Activated naive CD4-positive, alpha-beta T cell treated with anti-CD3 and anti-CD28 coated beads, Interleukin-2, amount 10 ng/mL, durations not matched to agents 7 days and 5 days (primary cell): ENCODE measurements around the gene STARD7.
"Not testable (repeated sequence)": the region's sequence is repeated elsewhere in the genome, so short reads cannot be mapped to it uniquely, and the experiment has no call there.

Experiments used
- CTCF ChIA-PET: fragments of 350-600 bp; sonication (Branson Sonifier 250); formaldehyde crosslinking; loops from one replicate; lab custom pipeline; 2021; ENCODE audit warnings: antibody characterized with exemption; lab: Charles Lee
- DNase-seq: peaks from one replicate; pipeline ENCODE4 v3.0.0-alpha.2; 2020
- H3K27ac Mint-ChIP-seq: one replicate; pipeline ENCODE4 v1.8.0; 2021; ENCODE audit warnings: mild to moderate bottlenecking, moderate library complexity, mixed read lengths
- H3K27me3 Mint-ChIP-seq: one replicate; pipeline ENCODE4 v1.8.0; 2021; ENCODE audit warnings: mild to moderate bottlenecking, mixed read lengths
- H3K36me3 Mint-ChIP-seq: one replicate; pipeline ENCODE4 v1.8.0; 2021; ENCODE audit warnings: mixed read lengths
- H3K4me1 Mint-ChIP-seq: one replicate; pipeline ENCODE4 v1.8.0; 2021; ENCODE audit warnings: mixed read lengths
- H3K4me3 Mint-ChIP-seq: one replicate; pipeline ENCODE4 v1.8.0; 2021; ENCODE audit warnings: mild to moderate bottlenecking, moderate library complexity, mixed read lengths
- H3K9me3 Mint-ChIP-seq: one replicate; pipeline ENCODE4 v1.8.0; 2021; ENCODE audit warnings: mixed read lengths

Gene STARD7

GRCh38 chr2:96176661-96177060, 32.0 kb downstream of the STARD7 start:
- Mint-ChIP-seq H3K27ac (no peak overlapping the region), H3K9me3 (no peaks in the 10 kb centered on the region), H3K36me3 (no peaks in the 10 kb centered on the region), H3K4me1 (peaks cover 11% of the 10 kb centered on the region), H3K27me3 (peaks cover 13% of the 10 kb centered on the region), H3K4me3 (no peak overlapping the region)
- no peak for DNase-seq
- CTCF ChIA-PET: interaction anchor here (3.6 to 5.7 kb wide), 2 partner anchors 37 to 91 kb away, joined by 23 to 507 read pairs; partner anchors contain the start of genes ASTL and DUSP2

- DNase-seq: no peak
- Mint-ChIP-seq H3K4me3 (no peak overlapping the region), H3K27ac (no peak overlapping the region), H3K27me3 (peaks cover 13% of the 10 kb centered on the region), H3K4me1 (peaks cover 11% of the 10 kb centered on the region), H3K36me3 (no peaks in the 10 kb centered on the region), H3K9me3 (no peaks in the 10 kb centered on the region)
- CTCF ChIA-PET: interaction anchor here (0.8 to 5.7 kb wide), 8 partner anchors 10 to 183 kb away, joined by 3 to 507 read pairs (median 15); partner anchors contain the start of genes ADRA2B, ASTL and DUSP2
Measured at GRCh38 chr2:96175951-96176350, 32.7 kb downstream of the STARD7 start.

GRCh38 chr2:96174251-96175144, 34.1 kb downstream of the STARD7 start:
- Mint-ChIP-seq H3K27ac (no peak overlapping the region), H3K27me3 (peaks cover 13% of the 10 kb centered on the region), H3K36me3 (no peaks in the 10 kb centered on the region), H3K4me1 (peaks cover 4% of the 10 kb centered on the region), H3K9me3 (no peaks in the 10 kb centered on the region), H3K4me3 (no peak overlapping the region)
- CTCF ChIA-PET: interaction anchor here (0.7 to 5.7 kb wide), 26 partner anchors 9 to 233 kb away, joined by 3 to 507 read pairs (median 6); partner anchors contain the start of genes ADRA2B, ASTL, DUSP2 and STARD7
- DNase-seq: peak; percentile 89

- Mint-ChIP-seq H3K4me3 (no peak overlapping the region), H3K27me3 (peaks cover 9% of the 10 kb centered on the region), H3K36me3 (peaks cover 2% of the 10 kb centered on the region), H3K27ac (no peak overlapping the region), H3K9me3 (peaks cover 2% of the 10 kb centered on the region), H3K4me1 (peaks cover 3% of the 10 kb centered on the region)
- no peak for DNase-seq
- CTCF ChIA-PET: interaction anchor here (5.7 kb wide), 1 partner anchor 33 kb away, joined by 507 read pairs; the partner anchor contains the start of genes ASTL and DUSP2
Measured at GRCh38 chr2:96171831-96172230, 36.8 kb downstream of the STARD7 start.

GRCh38 chr2:96170626-96171025, 38.0 kb downstream of the STARD7 start:
- peaks cover 5% of the 10 kb centered on the region for H3K4me1 Mint-ChIP-seq
- peaks cover 2% of the 10 kb centered on the region for H3K36me3 Mint-ChIP-seq
- CTCF ChIA-PET: interaction anchor here (2.1 kb wide), 1 partner anchor 32 kb away, joined by 7 read pairs; the partner anchor contains the start of gene ASTL
- no peak for DNase-seq
- H3K27ac Mint-ChIP-seq: no peak overlapping the region
- H3K27me3 Mint-ChIP-seq: peaks cover under 1% of the 10 kb centered on the region
- H3K9me3 Mint-ChIP-seq: peaks cover 2% of the 10 kb centered on the region
- H3K4me3 Mint-ChIP-seq: no peak overlapping the region

GRCh38 chr2:96169868-96170507, 38.6 kb downstream of the STARD7 start:
- Mint-ChIP-seq H3K36me3 (peaks cover 2% of the 10 kb centered on the region), H3K27me3 (no peaks in the 10 kb centered on the region), H3K27ac (no peak overlapping the region), H3K4me1 (peaks cover 7% of the 10 kb centered on the region), H3K9me3 (peaks cover 2% of the 10 kb centered on the region), H3K4me3 (no peak overlapping the region)
- CTCF ChIA-PET: interaction anchor here (2.1 kb wide), 1 partner anchor 31 kb away, joined by 7 read pairs; the partner anchor contains the start of gene ASTL
- DNase-seq: no peak

GRCh38 chr2:96167407-96168013, 41.1 kb downstream of the STARD7 start:
- Mint-ChIP-seq H3K4me3 (no peak overlapping the region), H3K9me3 (peaks cover 2% of the 10 kb centered on the region), H3K36me3 (peaks cover 2% of the 10 kb centered on the region), H3K4me1 (peaks cover 29% of the 10 kb centered on the region), H3K27ac (no peak overlapping the region), H3K27me3 (no peaks in the 10 kb centered on the region)
- no peak for DNase-seq
- CTCF ChIA-PET: interaction anchor here (1.2 to 2.4 kb wide), 2 partner anchors 24 to 28 kb away, joined by 4 to 8 read pairs; no protein-coding TSS in a partner anchor

- peak; percentile 76 for DNase-seq
- Mint-ChIP-seq H3K27me3 (no peaks in the 10 kb centered on the region), H3K36me3 (peaks cover 4% of the 10 kb centered on the region), H3K4me3 (peak overlapping the region; percentile 41), H3K27ac (peak overlapping the region; percentile 92), H3K9me3 (peaks cover 8% of the 10 kb centered on the region), H3K4me1 (peaks cover 49% of the 10 kb centered on the region)
- CTCF ChIA-PET: interaction anchor here (3.0 to 4.5 kb wide), 2 partner anchors 9 to 22 kb away, joined by 19 to 24 read pairs; no protein-coding TSS in a partner anchor
Measured at GRCh38 chr2:96164459-96165184, 44.0 kb downstream of the STARD7 start.

- DNase-seq: peak; percentile 72
- Mint-ChIP-seq H3K4me3 (no peak overlapping the region), H3K4me1 (peaks cover 56% of the 10 kb centered on the region), H3K9me3 (peaks cover 6% of the 10 kb centered on the region), H3K27ac (peak overlapping the region; percentile 92), H3K36me3 (peaks cover 4% of the 10 kb centered on the region), H3K27me3 (no peaks in the 10 kb centered on the region)
- CTCF ChIA-PET: interaction anchor here (0.8 to 4.5 kb wide), 6 partner anchors 10 to 25 kb away, joined by 3 to 24 read pairs (median 7); partner anchors contain the start of gene ASTL
Measured at GRCh38 chr2:96163768-96164429, 44.7 kb downstream of the STARD7 start.

GRCh38 chr2:96163415-96163767, 45.2 kb downstream of the STARD7 start:
- Mint-ChIP-seq H3K4me3 (no peak overlapping the region), H3K27me3 (no peaks in the 10 kb centered on the region), H3K4me1 (peaks cover 61% of the 10 kb centered on the region), H3K27ac (peak overlapping the region; percentile 92), H3K36me3 (peaks cover 2% of the 10 kb centered on the region), H3K9me3 (peaks cover 6% of the 10 kb centered on the region)
- DNase-seq: no peak
- CTCF ChIA-PET: interaction anchor here (0.8 to 4.5 kb wide), 6 partner anchors 9 to 25 kb away, joined by 3 to 24 read pairs (median 7); partner anchors contain the start of gene ASTL

GRCh38 chr2:96161898-96162297, 46.7 kb downstream of the STARD7 start:
- CTCF ChIA-PET: interaction anchor here (0.7 to 4.5 kb wide), 3 partner anchors 12 to 24 kb away, joined by 3 to 24 read pairs (median 19); no protein-coding TSS in a partner anchor
- Mint-ChIP-seq H3K36me3 (peaks cover 2% of the 10 kb centered on the region), H3K9me3 (peaks cover 6% of the 10 kb centered on the region), H3K27ac (peak overlapping the region; percentile 19), H3K4me3 (no peak overlapping the region), H3K27me3 (no peaks in the 10 kb centered on the region), H3K4me1 (peaks cover 76% of the 10 kb centered on the region)
- DNase-seq: no peak

- DNase-seq, H3K27me3 Mint-ChIP-seq, H3K36me3 Mint-ChIP-seq, H3K9me3 Mint-ChIP-seq, H3K4me3 Mint-ChIP-seq, H3K27ac Mint-ChIP-seq: not testable (repeated sequence)
- CTCF ChIA-PET: interaction anchor here (2.6 to 3.2 kb wide), 2 partner anchors 13 to 14 kb away, joined by 14 to 18 read pairs; no protein-coding TSS in a partner anchor
- H3K4me1 Mint-ChIP-seq: peaks cover 88% of the 10 kb centered on the region
Measured at GRCh38 chr2:96160366-96160765, 48.3 kb downstream of the STARD7 start.
